Measurements from ENCODE around the gene RWDD2A. TPM values are rescaled to one million over a fixed set of nuclear protein-coding genes. Genes with fewer than 3 reads are reported as not detected.

RWDD2A gene
- 2.3 and 2.9 TPM in 2 replicates for total RNA-seq

GRCh38 chr6:83192871-83193746 lies at the start of gene RWDD2A, which contains the start of gene PGM3:
RWDD2A (plus strand) TSS chr6:83193357; CDS start chr6:83194452, 1,095 bp downstream.
PGM3 (minus strand) TSS chr6:83193265; CDS start chr6:83191012, 2,253 bp downstream.

Other genes starting within 250 kb of the RWDD2A start
- gene UBE3D, start 127.5 kb upstream of the RWDD2A start, total RNA-seq: 2.8 and 8.4 TPM in 2 replicates
- 7.8 and 11.7 TPM in 2 replicates for gene DOP1A, start 125.7 kb upstream of the RWDD2A start, total RNA-seq
- 80.4 and 92.3 TPM in 2 replicates for gene PGM3, start 92 bp upstream of the RWDD2A start, total RNA-seq
- gene ME1, start 237.7 kb downstream of the RWDD2A start, total RNA-seq: 27.8 and 31.4 TPM in 2 replicates